Measurements from ENCODE around the gene KLHL30.

The KLHL30 gene

GRCh38 chr2:238180554-238180953, 42.1 kb downstream of the KLHL30 start:
- Histone ChIP-seq H3K36me3 (peaks cover 90% of the 10 kb centered on the region), H3K9me3 (no peaks in the 10 kb centered on the region), H3K4me3 (ENCODE audit: low read depth, low read length) (no peak overlapping the region), H3K27me3 (no peaks in the 10 kb centered on the region), H3K4me1 (peaks cover 4% of the 10 kb centered on the region)
- DNase-seq: no peak
- no peak for TF ChIP-seq CTCF (IDR thresholded peaks at IDR 0.05; ENCODE audit: low read depth, low read length)

GRCh38 chr2:238182362-238182761, 43.9 kb downstream of the KLHL30 start:
- peaks cover 4% of the 10 kb centered on the region for H3K4me1 ChIP-seq
- no peaks in the 10 kb centered on the region for H3K9me3 ChIP-seq
- no peak for DNase-seq
- H3K36me3 ChIP-seq: peaks cover 94% of the 10 kb centered on the region
- H3K4me3 ChIP-seq (ENCODE audit: low read depth, low read length): no peak overlapping the region
- no peak for TF ChIP-seq CTCF (IDR thresholded peaks at IDR 0.05; ENCODE audit: low read depth, low read length)
- no peaks in the 10 kb centered on the region for H3K27me3 ChIP-seq

- Histone ChIP-seq H3K4me1 (peaks cover 8% of the 10 kb centered on the region), H3K27me3 (no peaks in the 10 kb centered on the region), H3K36me3 (peaks cover 94% of the 10 kb centered on the region), H3K9me3 (no peaks in the 10 kb centered on the region), H3K4me3 (ENCODE audit: low read depth, low read length) (no peak overlapping the region)
- DNase-seq: no peak
- TF ChIP-seq CTCF (IDR thresholded peaks at IDR 0.05; ENCODE audit: low read depth, low read length): no peak
Observed at GRCh38 chr2:238183821-238184220, 45.4 kb downstream of the KLHL30 start.

DNA sequence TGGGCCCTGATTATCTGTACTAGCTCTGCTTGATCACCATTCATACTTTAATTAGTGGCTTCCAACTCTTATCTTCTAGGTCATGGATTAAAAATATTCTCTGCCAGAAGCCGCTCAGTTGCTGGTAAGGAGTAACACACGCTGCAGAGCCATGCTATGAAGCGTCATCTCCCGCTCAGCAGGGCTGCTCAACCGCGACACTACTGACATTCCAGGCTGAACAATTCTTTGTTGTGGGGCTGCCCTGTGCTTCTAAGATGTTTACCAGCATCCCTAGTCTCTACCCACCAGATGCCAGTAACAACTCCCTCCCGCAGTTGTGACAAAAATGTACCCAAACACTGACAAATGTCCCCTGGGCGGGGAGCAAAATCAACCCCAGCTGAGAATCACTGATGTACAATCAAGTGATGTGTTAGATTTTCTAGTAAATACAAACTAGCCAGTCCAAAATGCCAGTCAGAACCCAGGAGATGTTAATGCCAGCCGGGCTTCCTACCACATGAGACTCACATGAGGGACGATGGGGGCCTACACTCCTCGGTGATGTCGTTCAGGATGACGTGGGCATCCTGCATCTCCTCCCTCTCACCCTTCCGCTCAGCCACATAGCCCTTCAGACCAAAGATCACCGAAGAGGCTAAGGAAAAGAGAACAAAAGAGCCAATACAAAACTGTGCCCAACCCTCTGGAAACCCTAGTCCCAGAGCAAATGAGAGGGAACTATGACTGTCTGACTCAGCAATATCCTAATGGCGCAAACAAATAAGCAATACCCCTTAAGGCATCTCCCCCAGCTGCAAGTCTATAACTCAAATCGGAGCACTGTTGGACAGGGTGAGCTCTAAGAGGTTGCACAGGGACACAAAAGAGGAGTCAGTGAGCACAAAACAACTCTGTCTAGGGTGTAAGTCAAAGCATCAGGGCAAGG, 49.4 kb downstream of the KLHL30 start:
- Histone ChIP-seq H3K4me1 (peaks cover 8% of the 10 kb centered on the region), H3K9me3 (no peaks in the 10 kb centered on the region), H3K27me3 (no peaks in the 10 kb centered on the region), H3K36me3 (peaks cover 92% of the 10 kb centered on the region), H3K4me3 (ENCODE audit: low read depth, low read length) (no peak overlapping the region)
- TF ChIP-seq CTCF (IDR thresholded peaks at IDR 0.05; ENCODE audit: low read depth, low read length): no peak
- no peak for DNase-seq

DNA sequence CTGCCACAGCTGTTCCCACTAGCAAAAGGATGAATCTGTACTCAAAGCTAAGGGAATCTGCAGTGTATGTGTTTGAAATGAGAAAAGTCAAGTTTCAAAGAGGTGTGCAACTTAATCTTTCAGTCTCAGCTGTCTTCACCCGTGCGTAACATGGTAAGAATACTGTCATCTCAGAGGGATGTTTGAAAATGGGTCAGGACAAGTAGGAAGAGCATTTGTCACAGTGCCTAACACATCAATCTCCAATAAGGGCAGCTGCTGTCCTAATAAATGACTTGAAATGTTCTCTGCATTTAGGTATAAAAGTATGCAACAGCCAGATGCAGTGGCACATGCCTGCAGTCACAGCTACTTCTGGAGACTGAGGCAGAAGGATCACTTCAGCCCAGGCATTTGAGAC, 52.0 kb downstream of the KLHL30 start:
- TF ChIP-seq CTCF (IDR thresholded peaks at IDR 0.05; ENCODE audit: low read depth, low read length): no peak
- DNase-seq: no peak
- H3K4me3 ChIP-seq (ENCODE audit: low read depth, low read length): no peak overlapping the region
- H3K9me3 ChIP-seq: no peaks in the 10 kb centered on the region
- H3K4me1 ChIP-seq: peaks cover 6% of the 10 kb centered on the region
- peaks cover 88% of the 10 kb centered on the region for H3K36me3 ChIP-seq
- no peaks in the 10 kb centered on the region for H3K27me3 ChIP-seq

Data from BE2C (cell line).